Fibroblast of the aortic adventitia (primary cell): ENCODE results near the gene OLFML2B. TPM values are rescaled to one million over a fixed set of nuclear protein-coding genes. Genes with fewer than 3 reads are reported as not detected.

Experiments
- DNase-seq: peaks from one replicate; pipeline ENCODE4 v3.0.0-alpha.2; 2010; ENCODE audit warnings: low read depth
- H3K4me3 ChIP-seq: 2 replicates; pipeline ENCODE4 v1.5.1; 2011; ENCODE audit warnings: low read depth, mild to moderate bottlenecking, control low read depth, low read length, moderate library complexity
- total RNA-seq: library from RNA; depleted of rRNA; stranded (reverse); fragments of >200 nt; gene quantifications from 2 replicates; pipeline ENCODE4 v1.2.3, GENCODE V29; 2012; ENCODE audit warnings: low replicate concordance
- TF ChIP-seq, protein P1 (sequence below): IDR thresholded peaks from 2 replicates; pipeline ENCODE4 v1.5.1; 2011; ENCODE audit warnings: mild to moderate bottlenecking, low read length, control low read depth, inconsistent platforms; ENCODE audit not compliant: insufficient read depth

Gene OLFML2B
- total RNA-seq, 1 donor = 14.5 TPM

DNA sequence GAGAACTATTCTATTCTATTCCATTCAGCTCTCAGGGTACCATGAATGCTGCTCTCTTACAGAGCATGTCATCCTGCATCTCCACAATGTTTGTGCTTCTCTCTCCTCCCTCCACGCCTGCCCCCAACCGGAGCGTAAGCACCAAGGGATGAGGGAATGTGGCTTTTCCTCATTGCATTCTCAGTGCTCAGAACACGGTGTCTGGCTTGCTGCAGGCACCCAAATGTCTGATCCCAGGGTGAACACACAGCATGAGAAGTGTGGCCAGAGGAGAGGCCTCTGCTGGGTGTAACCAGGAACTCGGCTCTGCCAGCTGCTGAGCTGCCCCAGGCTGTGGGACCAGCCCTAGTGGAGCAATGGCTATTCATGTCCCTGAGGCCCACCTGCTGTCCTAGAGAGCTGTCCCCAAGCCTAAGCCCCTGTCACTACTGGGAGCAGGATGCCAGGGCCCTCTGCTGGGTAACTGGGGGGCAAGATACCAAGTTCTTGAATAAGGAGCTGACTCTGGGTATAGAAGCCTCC lies 38.3 kb downstream of the OLFML2B start:
- H3K4me3 ChIP-seq = no peak overlapping the region
- DNase-seq = no peak
- TF ChIP-seq, protein P1, sequence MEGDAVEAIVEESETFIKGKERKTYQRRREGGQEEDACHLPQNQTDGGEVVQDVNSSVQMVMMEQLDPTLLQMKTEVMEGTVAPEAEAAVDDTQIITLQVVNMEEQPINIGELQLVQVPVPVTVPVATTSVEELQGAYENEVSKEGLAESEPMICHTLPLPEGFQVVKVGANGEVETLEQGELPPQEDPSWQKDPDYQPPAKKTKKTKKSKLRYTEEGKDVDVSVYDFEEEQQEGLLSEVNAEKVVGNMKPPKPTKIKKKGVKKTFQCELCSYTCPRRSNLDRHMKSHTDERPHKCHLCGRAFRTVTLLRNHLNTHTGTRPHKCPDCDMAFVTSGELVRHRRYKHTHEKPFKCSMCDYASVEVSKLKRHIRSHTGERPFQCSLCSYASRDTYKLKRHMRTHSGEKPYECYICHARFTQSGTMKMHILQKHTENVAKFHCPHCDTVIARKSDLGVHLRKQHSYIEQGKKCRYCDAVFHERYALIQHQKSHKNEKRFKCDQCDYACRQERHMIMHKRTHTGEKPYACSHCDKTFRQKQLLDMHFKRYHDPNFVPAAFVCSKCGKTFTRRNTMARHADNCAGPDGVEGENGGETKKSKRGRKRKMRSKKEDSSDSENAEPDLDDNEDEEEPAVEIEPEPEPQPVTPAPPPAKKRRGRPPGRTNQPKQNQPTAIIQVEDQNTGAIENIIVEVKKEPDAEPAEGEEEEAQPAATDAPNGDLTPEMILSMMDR = no peak

- DNase-seq = no peak
- no peak overlapping the region for H3K4me3 ChIP-seq
- TF ChIP-seq, protein P1 = no peak
These were observed 39.9 kb downstream of the OLFML2B start for GRCh38 chr1:161983725-161984124.

DNA sequence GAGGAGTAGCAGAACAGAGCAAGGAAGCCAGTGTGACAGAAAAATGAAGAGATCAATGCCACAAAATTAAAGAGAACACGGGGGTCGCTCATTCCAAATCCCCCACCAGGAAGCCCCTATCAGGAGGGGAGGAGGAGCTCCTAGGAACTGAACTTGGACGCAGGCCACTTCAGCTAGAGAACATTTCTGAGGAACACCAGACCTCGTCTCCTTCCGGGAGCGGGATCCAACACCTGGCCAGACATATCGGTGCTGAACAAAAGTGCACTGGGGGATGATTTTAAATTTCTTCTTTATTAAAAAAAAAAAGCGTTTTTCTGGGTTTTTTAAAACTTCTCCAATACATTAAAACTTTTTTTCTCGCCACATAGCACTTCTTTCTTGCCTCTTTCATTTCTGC lies 40.8 kb downstream of the OLFML2B start:
- no peak for DNase-seq
- no peak overlapping the region for H3K4me3 ChIP-seq
- TF ChIP-seq, protein P1 = no peak

GRCh38 chr1:161982507-161982895 lies 41.2 kb downstream of the OLFML2B start:
- DNase-seq = no peak
- TF ChIP-seq, protein P1 = no peak
- H3K4me3 ChIP-seq = no peak overlapping the region

DNA sequence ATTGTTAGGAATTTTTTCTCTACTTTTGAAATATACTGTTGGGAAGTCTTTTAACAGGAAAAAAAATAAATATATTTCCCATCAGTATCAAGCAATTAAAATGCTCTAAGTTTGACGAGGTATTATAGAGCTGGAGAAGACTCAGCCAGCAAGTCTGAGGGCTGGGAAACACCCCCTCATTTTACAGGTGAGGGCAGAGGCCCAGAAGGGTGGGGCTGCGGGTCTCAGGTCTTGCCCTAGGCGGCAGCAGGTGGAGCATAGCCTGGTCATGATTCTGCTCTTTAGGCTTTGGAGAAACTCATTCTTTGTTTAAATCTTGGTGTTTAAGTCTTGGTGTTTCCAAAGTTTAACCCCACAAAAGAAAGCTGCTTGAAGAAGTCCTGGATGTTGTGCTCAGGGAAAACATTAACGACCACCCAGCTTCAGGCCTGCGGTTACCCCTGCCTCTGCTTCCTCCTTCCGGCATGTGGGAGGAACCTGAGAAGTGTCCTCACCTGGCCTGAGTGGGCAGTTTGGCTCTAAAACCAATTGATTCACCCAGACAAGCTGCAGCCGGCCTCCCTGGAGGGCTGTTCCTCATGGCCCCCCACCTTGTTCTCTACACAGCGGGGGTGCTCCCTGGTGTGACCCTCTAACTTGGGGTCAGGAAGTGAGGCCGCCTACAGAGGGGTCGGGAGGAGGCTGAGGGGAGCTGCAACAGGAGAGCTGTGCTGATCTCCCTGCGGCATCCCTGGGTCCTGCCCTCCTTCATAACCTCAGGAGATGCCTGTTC lies 41.7 kb downstream of the OLFML2B start:
- no peak for DNase-seq
- TF ChIP-seq, protein P1 = no peak
- H3K4me3 ChIP-seq = no peak overlapping the region

GRCh38 chr1:161981126-161981525 lies 42.5 kb downstream of the OLFML2B start:
- no peak for DNase-seq
- no peak overlapping the region for H3K4me3 ChIP-seq
- TF ChIP-seq, protein P1 = no peak
